Activated naive CD4-positive, alpha-beta T cell treated with Interleukin-2 at 50 U/mL for 16 hours (primary cell): ENCODE measurements around the gene ESF1.

Source experiments
- DNase-seq: peaks from one replicate; pipeline ENCODE4 v3.0.0-alpha.2; 2020

ESF1 gene

GRCh38 chr20:13672690-13673089 is 112.0 kb downstream of the ESF1 start:
- DNase-seq = no peak

GRCh38 chr20:13671916-13672378 is 112.8 kb downstream of the ESF1 start:
- DNase-seq = no peak

- no peak for DNase-seq
Measured at GRCh38 chr20:13671512-13671911, 113.2 kb downstream of the ESF1 start.

GRCh38 chr20:13670160-13670559 is 114.6 kb downstream of the ESF1 start:
- no peak for DNase-seq

- no peak for DNase-seq
Measured at GRCh38 chr20:13665709-13666395, 118.9 kb downstream of the ESF1 start.
